HG03196 (cell line): ENCODE measurements around the gene BAZ1A.

Experiments used
- ATAC-seq: cut with Tn5 transposase; IDR thresholded peaks from one replicate; pipeline ENCODE4 v1.9.1; 2021; ENCODE audit not compliant: unreplicated experiment

BAZ1A gene

DNA sequence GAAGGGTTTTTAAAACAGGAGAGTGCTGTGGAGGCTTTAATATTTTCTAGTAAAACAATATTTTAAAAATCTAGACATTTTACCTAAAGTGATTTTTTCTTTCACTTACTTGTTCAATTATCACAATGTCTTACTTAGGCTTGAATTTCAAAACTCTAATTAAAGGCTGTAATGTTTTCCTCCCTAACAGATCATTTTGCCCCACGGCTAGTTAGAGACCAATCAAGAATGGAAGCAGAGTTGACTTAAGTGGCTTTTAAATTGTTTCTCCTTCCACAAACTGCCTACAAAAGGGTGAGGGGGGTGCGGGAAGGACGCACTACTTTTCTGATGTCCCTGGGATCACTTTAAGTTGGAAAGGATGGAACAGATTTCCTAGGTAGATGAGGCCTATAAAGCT, 151.3 kb downstream of the BAZ1A start:
- ATAC-seq, result no peak

GRCh38 chr14:34722723-34723545, 152.2 kb downstream of the BAZ1A start:
- ATAC-seq, result no peak

GRCh38 chr14:34721129-34721528, 154.0 kb downstream of the BAZ1A start:
- ATAC-seq, result no peak

DNA sequence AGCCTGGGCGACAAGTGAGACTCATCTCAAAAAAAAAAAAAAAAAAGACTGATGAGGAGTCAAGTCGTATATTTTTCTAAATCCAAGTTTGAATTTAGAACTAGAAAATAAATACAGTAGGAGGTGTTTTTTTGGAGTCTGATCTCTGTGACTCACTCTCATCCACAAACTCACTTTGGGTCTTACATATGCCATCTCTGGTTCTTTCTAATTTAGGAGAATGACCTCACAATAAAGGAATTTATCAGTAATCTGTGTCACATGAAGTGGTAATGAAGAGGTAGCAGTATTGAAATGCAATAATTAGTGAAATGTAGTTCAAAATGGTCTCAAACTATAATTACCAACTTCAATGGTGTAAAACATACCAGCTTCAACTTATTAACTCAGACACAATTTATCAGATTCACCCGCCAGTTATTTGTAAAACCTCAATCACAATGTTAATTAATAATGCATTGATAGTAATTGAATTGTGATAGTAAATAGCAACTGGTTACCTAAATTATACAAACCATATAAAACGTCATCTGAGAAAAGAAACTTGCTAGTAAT, 156.3 kb downstream of the BAZ1A start:
- ATAC-seq, result no peak

DNA sequence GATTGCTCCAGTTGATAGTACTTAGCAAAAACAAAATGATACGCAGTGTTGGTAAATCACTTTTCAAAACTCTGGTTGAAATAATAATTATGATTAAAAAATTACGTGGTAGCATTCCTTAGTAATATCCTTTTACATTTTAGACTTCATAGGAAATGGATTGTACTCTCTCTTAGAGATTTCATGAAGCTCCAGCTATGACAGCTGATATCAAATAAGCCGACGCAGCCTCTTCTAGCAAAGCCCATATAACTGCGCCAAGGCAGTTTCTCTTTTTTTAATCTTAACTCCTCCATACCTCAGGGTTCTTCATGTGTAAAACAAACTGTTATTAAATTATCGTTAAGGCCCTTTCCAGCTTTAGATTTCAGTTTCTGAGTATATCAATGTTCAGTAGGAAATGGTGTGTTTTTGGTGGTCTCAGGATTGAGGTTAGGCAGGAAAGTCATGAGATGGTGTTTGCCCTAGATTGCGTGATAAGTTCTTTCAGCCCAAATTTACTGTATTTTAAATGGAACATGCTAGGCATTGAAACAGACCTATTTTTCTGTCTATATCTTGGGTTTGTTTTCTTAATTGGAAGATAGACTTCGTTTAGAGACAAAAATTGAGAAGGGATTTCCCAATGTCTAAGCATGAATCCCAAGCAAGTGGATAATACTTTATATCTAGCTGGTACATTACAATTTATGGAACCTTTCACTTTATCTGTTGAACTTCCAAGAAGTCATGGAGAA, 159.9 kb downstream of the BAZ1A start:
- no peak for ATAC-seq

- ATAC-seq, result peak; percentile 81
Observed at GRCh38 chr14:34714320-34715126, 160.6 kb downstream of the BAZ1A start, which contains the start of gene CFL2. Gene CFL2, minus strand, starts transcription at chr14:34714593. Its CDS starts 53 bp downstream, at chr14:34714540.

GRCh38 chr14:34713681-34714319, 161.4 kb downstream of the BAZ1A start:
- ATAC-seq, result no peak

- ATAC-seq, result no peak
Observed at GRCh38 chr14:34713122-34713680, 162.0 kb downstream of the BAZ1A start.

- no peak for ATAC-seq
Observed at GRCh38 chr14:34711796-34712712, 163.1 kb downstream of the BAZ1A start.

DNA sequence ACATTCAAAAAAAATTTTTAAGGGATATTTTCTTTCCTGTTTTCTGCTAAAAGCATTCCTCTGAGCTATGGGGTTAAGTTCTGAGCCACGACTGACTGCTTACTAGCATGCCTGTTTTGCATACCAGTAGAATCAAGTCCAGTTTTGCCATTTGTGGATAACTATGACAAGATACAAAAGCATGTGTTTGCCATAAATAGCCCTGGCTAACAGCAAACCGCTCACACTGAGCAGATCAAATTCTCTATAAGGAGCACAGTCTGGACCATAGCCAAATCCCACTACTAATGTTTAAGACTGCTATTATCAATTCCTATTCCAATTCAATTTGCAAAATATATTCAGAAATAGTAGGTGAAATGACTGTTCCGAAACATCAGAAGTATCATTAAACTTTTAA, 164.0 kb downstream of the BAZ1A start:
- peak; percentile 35 for ATAC-seq

DNA sequence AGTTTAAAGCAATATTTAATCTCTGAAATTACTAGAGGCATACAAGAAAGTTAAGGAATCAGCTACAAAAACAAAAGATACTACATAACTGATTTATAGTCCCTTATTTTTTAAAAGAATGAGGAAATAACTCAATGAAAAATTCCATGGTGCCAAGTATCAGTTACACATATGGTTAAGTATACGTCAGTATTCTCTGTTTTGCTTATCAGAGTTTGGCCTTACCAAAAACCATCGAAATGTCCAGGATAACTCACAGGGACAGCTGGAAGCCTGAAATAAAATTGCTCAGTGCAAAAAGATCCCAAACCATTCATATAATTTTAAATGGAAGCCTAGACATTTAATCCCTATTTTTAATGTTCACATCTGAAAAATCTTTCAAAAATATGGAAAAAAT, 164.4 kb downstream of the BAZ1A start:
- ATAC-seq, result no peak

DNA sequence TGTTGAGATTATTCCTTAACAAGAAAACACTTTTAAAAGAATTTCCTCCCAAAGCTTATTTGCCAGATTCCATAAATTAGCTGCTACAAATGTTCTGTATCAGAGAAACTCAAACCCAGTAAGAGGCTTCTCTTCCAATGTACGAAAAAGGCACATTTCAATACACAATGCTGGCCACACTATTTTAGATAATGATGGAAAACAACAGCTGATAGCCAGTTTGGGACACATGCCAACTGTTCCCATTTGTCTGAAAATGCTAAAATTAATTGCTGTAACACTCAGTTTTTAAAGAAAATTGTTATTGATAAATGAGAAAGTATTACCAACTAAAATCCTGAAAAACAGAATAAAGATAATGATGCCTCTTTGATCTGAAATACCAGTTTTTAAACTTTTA, 165.2 kb downstream of the BAZ1A start:
- no peak for ATAC-seq

DNA sequence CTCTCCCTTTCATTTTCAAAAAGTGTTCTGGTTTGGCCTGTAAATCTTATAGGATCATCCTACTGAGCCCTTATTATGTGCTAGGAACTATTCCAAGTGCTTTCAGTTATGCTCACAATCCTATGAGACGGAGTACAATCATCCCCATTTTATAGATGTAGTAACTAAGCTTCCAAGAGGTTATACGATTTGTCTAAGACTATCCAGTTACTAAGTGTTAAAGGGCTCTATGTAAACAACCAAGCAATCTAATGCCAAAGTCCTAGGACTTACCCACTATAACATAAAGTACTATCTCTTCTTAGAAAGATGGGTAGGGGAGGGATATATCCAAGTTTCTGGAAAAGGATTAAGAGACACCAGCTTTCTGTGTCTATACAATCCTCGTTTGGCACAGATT, 167.4 kb downstream of the BAZ1A start:
- ATAC-seq, result no peak
